Measurements from ENCODE around the gene RNF220. TPM values are rescaled to one million over a fixed set of nuclear protein-coding genes. Genes with fewer than 3 reads are reported as not detected.

RNF220 gene
- total RNA-seq, 1 donor = 53.2 TPM

DNA sequence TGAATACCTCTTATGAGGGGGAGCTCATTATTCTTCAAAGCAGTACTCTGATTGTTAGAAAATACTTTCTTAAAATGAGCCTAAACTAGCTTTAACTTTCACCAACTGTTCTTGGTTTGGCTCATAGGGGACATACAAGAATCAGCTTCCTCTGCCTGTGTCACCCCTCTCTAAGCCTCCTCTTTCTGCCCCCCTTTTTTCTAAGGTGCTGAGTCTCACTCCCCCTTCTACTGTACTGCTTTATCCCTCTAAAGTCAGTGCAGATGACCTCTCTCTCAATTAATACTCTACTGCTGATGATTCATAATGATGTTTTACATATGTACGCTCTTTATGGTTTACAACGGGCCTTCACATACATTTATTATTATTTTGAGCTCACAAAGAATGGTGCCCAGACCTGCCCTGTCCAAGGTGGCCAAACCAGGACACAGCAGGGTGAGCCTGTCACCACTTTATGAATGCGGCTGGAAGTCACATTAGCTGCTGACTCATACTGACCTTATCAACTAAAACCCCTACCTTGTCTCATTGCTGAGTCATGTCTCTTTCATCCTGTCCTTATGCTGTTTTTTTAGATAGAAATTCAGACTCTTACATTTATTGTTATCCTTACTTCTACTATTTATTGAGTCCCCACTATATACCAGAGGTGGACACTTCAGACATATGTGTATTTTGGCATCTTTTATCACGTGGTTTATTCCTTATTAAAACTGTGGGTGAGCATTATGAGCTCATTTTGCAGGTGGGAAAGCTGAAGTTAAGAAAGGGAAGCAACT, 126.9 kb downstream of the RNF220 start:
- no peaks in the 10 kb centered on the region for H3K36me3 ChIP-seq (ENCODE audit: insufficient read depth, low read length)
- H4K20me1 ChIP-seq (ENCODE audit: insufficient read depth, low read length) = no peaks in the 10 kb centered on the region
- H3K4me3 ChIP-seq (ENCODE audit: insufficient read depth, low read length) = no peak overlapping the region
- H3K9me3 ChIP-seq (ENCODE audit: low read depth, low read length) = no peaks in the 10 kb centered on the region
- H3K4me1 ChIP-seq (ENCODE audit: insufficient read depth, low read length) = no peaks in the 10 kb centered on the region
- peaks cover 25% of the 10 kb centered on the region for H3K27me3 ChIP-seq (ENCODE audit: insufficient read depth, low read length)
- TF ChIP-seq, protein P1, sequence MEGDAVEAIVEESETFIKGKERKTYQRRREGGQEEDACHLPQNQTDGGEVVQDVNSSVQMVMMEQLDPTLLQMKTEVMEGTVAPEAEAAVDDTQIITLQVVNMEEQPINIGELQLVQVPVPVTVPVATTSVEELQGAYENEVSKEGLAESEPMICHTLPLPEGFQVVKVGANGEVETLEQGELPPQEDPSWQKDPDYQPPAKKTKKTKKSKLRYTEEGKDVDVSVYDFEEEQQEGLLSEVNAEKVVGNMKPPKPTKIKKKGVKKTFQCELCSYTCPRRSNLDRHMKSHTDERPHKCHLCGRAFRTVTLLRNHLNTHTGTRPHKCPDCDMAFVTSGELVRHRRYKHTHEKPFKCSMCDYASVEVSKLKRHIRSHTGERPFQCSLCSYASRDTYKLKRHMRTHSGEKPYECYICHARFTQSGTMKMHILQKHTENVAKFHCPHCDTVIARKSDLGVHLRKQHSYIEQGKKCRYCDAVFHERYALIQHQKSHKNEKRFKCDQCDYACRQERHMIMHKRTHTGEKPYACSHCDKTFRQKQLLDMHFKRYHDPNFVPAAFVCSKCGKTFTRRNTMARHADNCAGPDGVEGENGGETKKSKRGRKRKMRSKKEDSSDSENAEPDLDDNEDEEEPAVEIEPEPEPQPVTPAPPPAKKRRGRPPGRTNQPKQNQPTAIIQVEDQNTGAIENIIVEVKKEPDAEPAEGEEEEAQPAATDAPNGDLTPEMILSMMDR (IDR thresholded peaks at IDR 0.05; ENCODE audit: extremely low read depth, low read depth, low read length) = no peak
- no peak overlapping the region for H3K27ac ChIP-seq (ENCODE audit: low read depth, low read length)
- no peak overlapping the region for H2AFZ ChIP-seq (ENCODE audit: low read length)
- H3K79me2 ChIP-seq (ENCODE audit: insufficient read depth, low read length) = no peaks in the 10 kb centered on the region
- H3K4me2 ChIP-seq (ENCODE audit: insufficient read depth, low read length) = no peak overlapping the region
- no peak for DNase-seq (ENCODE audit: insufficient read length, low spot score, missing footprints)

DNA sequence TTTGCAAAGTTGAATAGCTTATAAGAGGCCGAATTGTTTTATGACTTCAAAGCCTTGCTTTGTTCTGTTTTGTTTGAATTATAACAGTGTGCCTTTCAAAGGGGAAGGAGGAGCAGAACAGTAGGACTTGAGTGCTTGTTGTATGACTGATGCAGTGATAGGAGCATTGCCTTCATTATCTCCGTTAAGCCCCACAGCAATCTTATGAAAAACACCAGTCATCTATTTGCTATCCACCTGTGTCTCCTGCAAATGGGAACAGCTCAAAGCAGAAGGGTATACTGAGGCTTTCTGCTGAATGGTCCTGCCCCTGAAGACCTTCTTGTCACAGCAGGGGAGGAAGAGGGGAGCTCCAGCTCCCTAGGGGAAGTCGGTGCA, 127.5 kb downstream of the RNF220 start:
- no peaks in the 10 kb centered on the region for H3K36me3 ChIP-seq (ENCODE audit: insufficient read depth, low read length)
- H3K4me1 ChIP-seq (ENCODE audit: insufficient read depth, low read length) = no peaks in the 10 kb centered on the region
- no peaks in the 10 kb centered on the region for H3K79me2 ChIP-seq (ENCODE audit: insufficient read depth, low read length)
- no peaks in the 10 kb centered on the region for H4K20me1 ChIP-seq (ENCODE audit: insufficient read depth, low read length)
- H3K27me3 ChIP-seq (ENCODE audit: insufficient read depth, low read length) = peaks cover 27% of the 10 kb centered on the region
- no peak overlapping the region for H3K4me3 ChIP-seq (ENCODE audit: insufficient read depth, low read length)
- no peak overlapping the region for H3K4me2 ChIP-seq (ENCODE audit: insufficient read depth, low read length)
- H3K9me3 ChIP-seq (ENCODE audit: low read depth, low read length) = no peaks in the 10 kb centered on the region
- H2AFZ ChIP-seq (ENCODE audit: low read length) = no peak overlapping the region
- no peak for DNase-seq (ENCODE audit: insufficient read length, low spot score, missing footprints)
- no peak overlapping the region for H3K27ac ChIP-seq (ENCODE audit: low read depth, low read length)
- TF ChIP-seq, protein P1 (IDR thresholded peaks at IDR 0.05; ENCODE audit: extremely low read depth, low read depth, low read length) = no peak

DNA sequence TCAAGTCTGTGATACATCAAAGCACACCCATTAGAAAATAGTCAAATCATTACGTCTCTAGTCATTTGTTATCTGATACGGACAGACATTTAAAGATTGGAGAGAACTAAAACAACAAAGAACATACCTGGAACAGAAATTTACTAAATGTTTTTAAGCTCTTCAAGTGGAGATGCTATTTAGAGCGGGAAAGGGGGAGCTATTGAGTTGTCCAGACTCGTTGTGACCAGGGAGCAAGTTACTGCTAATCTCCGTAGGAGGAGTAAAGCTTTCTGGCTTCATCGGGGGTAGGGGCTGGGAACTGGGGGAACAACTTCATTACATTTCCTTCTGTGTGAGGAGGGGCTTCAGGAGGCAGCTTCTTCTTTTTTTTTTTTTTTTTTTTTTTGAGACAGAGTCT, 129.7 kb downstream of the RNF220 start:
- Histone ChIP-seq H3K4me3 (ENCODE audit: insufficient read depth, low read length) (no peak overlapping the region), H4K20me1 (ENCODE audit: insufficient read depth, low read length) (no peaks in the 10 kb centered on the region), H3K36me3 (ENCODE audit: insufficient read depth, low read length) (no peaks in the 10 kb centered on the region), H2AFZ (ENCODE audit: low read length) (no peak overlapping the region), H3K4me1 (ENCODE audit: insufficient read depth, low read length) (no peaks in the 10 kb centered on the region), H3K27me3 (ENCODE audit: insufficient read depth, low read length) (peaks cover 43% of the 10 kb centered on the region), H3K27ac (ENCODE audit: low read depth, low read length) (no peak overlapping the region), H3K9me3 (ENCODE audit: low read depth, low read length) (no peaks in the 10 kb centered on the region), H3K4me2 (ENCODE audit: insufficient read depth, low read length) (no peak overlapping the region), H3K79me2 (ENCODE audit: insufficient read depth, low read length) (no peaks in the 10 kb centered on the region)
- TF ChIP-seq, protein P1 (IDR thresholded peaks at IDR 0.05; ENCODE audit: extremely low read depth, low read depth, low read length) = no peak
- DNase-seq (ENCODE audit: insufficient read length, low spot score, missing footprints) = no peak

DNA sequence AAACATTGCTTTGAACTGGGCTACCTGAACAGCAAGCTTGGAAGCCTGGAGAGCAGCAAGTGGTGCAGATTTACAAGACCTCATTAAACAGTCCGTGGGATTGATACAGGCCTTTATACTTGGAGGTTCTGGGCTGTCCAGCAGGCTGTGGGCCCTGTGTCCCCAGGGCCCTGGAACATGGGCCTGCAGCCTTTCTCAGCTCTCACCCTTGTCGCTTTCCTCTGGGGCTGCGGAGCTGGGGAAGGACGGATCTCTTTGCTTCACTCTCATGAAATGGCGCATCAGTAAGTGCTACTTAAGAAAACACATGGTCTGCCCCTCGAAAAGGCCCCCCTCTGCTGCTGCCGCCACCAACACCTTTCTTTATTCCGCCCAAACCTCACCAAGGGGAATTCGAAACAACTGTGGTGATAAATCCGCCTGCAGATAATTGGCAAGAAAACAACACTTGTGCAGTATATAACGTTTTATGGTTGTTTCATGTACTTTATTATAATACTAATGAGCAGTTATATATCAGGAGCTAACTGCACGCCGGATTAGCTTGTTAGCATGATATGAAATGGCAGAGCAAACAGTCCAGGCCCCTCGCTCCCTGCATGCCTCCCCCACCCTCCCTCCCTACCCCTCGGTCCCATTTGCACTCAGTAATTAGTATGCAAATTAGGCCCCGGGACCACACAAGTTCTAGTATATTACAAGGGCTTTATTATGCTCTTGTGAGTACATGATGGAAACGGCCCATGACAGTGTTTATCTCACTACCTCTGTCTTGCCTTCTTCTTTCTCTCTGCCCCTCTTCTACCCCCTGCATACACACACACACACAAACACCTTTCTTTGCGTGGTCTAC, 131.5 kb downstream of the RNF220 start:
- no peaks in the 10 kb centered on the region for H4K20me1 ChIP-seq (ENCODE audit: insufficient read depth, low read length)
- H3K27me3 ChIP-seq (ENCODE audit: insufficient read depth, low read length) = peaks cover 57% of the 10 kb centered on the region
- TF ChIP-seq, protein P1 (IDR thresholded peaks at IDR 0.05; ENCODE audit: extremely low read depth, low read depth, low read length) = no peak
- no peak for DNase-seq (ENCODE audit: insufficient read length, low spot score, missing footprints)
- H3K27ac ChIP-seq (ENCODE audit: low read depth, low read length) = no peak overlapping the region
- no peak overlapping the region for H3K4me3 ChIP-seq (ENCODE audit: insufficient read depth, low read length)
- H3K9me3 ChIP-seq (ENCODE audit: low read depth, low read length) = no peaks in the 10 kb centered on the region
- no peak overlapping the region for H2AFZ ChIP-seq (ENCODE audit: low read length)
- H3K36me3 ChIP-seq (ENCODE audit: insufficient read depth, low read length) = no peaks in the 10 kb centered on the region
- H3K4me2 ChIP-seq (ENCODE audit: insufficient read depth, low read length) = no peak overlapping the region
- H3K79me2 ChIP-seq (ENCODE audit: insufficient read depth, low read length) = no peaks in the 10 kb centered on the region
- no peaks in the 10 kb centered on the region for H3K4me1 ChIP-seq (ENCODE audit: insufficient read depth, low read length)

All from osteoblast (primary cell).